WTC11 (cell line): ENCODE data around the gene CA5A. TPM values are rescaled to one million over a fixed set of nuclear protein-coding genes. Genes with fewer than 3 reads are reported as not detected.
"Not testable (repeated sequence)": the region's sequence is repeated elsewhere in the genome, so short reads cannot be mapped to it uniquely, and the experiment has no call there.

Experiments
- ATAC-seq: fragments of 200-7000 bp; cut with Tn5 transposase; 2 replicates; pipeline ENCODE4 v1.10.0; 2021; ENCODE audit warnings: mild to moderate bottlenecking, moderate library complexity
- CTCF ChIA-PET: fragments of 300-600 bp; sonication (Branson Sonifier 250); formaldehyde crosslinking; loops from one replicate; lab custom pipeline; 2021; ENCODE audit warnings: antibody characterized with exemption; lab: Charles Lee
- POLR2A ChIA-PET: fragments of 350-600 bp; sonication (Branson Sonifier 250); formaldehyde crosslinking; loops from one replicate; lab custom pipeline; 2021; ENCODE audit warnings: antibody characterized with exemption; lab: Charles Lee
- DNase-seq: peaks from one replicate; pipeline ENCODE4 v3.0.0; 2021; ENCODE audit warnings: low spot score
- H3K27ac Mint-ChIP-seq: 2 replicates; pipeline ENCODE4 v1.8.0; 2021; ENCODE audit warnings: mixed read lengths
- H3K27me3 Mint-ChIP-seq: 2 replicates; pipeline ENCODE4 v1.8.0; 2021; ENCODE audit warnings: low read depth, mild to moderate bottlenecking, moderate library complexity, mixed read lengths
- H3K36me3 Mint-ChIP-seq: 2 replicates; pipeline ENCODE4 v1.8.0; 2021; ENCODE audit warnings: mixed read lengths
- H3K4me1 Mint-ChIP-seq: 2 replicates; pipeline ENCODE4 v1.8.0; 2022; ENCODE audit warnings: mixed read lengths
- H3K4me3 Mint-ChIP-seq: 2 replicates; pipeline ENCODE4 v1.8.0; 2021; ENCODE audit warnings: mild to moderate bottlenecking, moderate library complexity, mixed read lengths
- H3K9me3 Mint-ChIP-seq: 2 replicates; pipeline ENCODE4 v1.8.0; 2021; ENCODE audit warnings: mixed read lengths
- ELF4 ChIP-seq: sonication (generic); formaldehyde crosslinking; IDR thresholded peaks from 2 replicates; pipeline ENCODE4 v1.8.1; 2022; ENCODE audit warnings: low read depth, mild to moderate bottlenecking, moderate library complexity, missing genetic modification reagents
- ESRRA ChIP-seq: sonication (generic); formaldehyde crosslinking; IDR thresholded peaks from 2 replicates; pipeline ENCODE4 v1.8.1; 2022; ENCODE audit warnings: mild to moderate bottlenecking, missing genetic modification reagents, borderline replicate concordance
- FOXP4 ChIP-seq: sonication (generic); formaldehyde crosslinking; IDR thresholded peaks from 2 replicates; pipeline ENCODE4 v1.8.0; 2022; ENCODE audit warnings: mild to moderate bottlenecking, missing genetic modification reagents
- GRHL2 ChIP-seq: fragments of 250-450 bp; sonication (Bioruptor Pico); IDR thresholded peaks from 2 replicates; pipeline ENCODE4 v1.8.0; 2022; ENCODE audit warnings: mild to moderate bottlenecking, moderate library complexity; ENCODE audit not compliant: insufficient replicate concordance, severe bottlenecking
- GTF2I ChIP-seq: fragments of 250-450 bp; sonication (Bioruptor Pico); conservative IDR thresholded peaks from 2 replicates; pipeline ENCODE4 v1.4.0; 2021; ENCODE audit warnings: mild to moderate bottlenecking
- IRF2 ChIP-seq: sonication (generic); formaldehyde crosslinking; IDR thresholded peaks from 2 replicates; pipeline ENCODE4 v1.8.0; 2022; ENCODE audit warnings: low read depth, missing genetic modification reagents, borderline replicate concordance
- JAZF1 ChIP-seq: fragments of 250-450 bp; sonication (Bioruptor Pico); IDR thresholded peaks from 2 replicates; pipeline ENCODE4 v1.9.0; 2021; ENCODE audit warnings: moderate library complexity, mild to moderate bottlenecking, inconsistent platforms
- NFE2L1 ChIP-seq: sonication (generic); formaldehyde crosslinking; IDR thresholded peaks from 2 replicates; pipeline ENCODE4 v1.8.1; 2023; ENCODE audit warnings: missing genetic modification reagents
- NR2C2 ChIP-seq: sonication (generic); formaldehyde crosslinking; IDR thresholded peaks from 2 replicates; pipeline ENCODE4 v1.8.0; 2022; ENCODE audit warnings: mild to moderate bottlenecking, missing genetic modification reagents
- NR3C1 ChIP-seq: sonication (generic); formaldehyde crosslinking; conservative IDR thresholded peaks from 2 replicates; pipeline ENCODE4 v1.8.1; 2023; ENCODE audit warnings: low read depth, mild to moderate bottlenecking, missing genetic modification reagents
- PRRX2 ChIP-seq: fragments of 250-450 bp; sonication (Bioruptor Pico); IDR thresholded peaks from 2 replicates; pipeline ENCODE4 v1.8.0; 2021; ENCODE audit warnings: mild to moderate bottlenecking
- STAT6 ChIP-seq: sonication (generic); formaldehyde crosslinking; conservative IDR thresholded peaks from 2 replicates; pipeline ENCODE4 v1.8.1; 2023; ENCODE audit warnings: mild to moderate bottlenecking, low read depth, missing genetic modification reagents, moderate library complexity
- total RNA-seq: library from RNA; stranded (reverse); gene quantifications from 3 replicates; pipeline ENCODE4 v1.2.3, GENCODE V29; 2021
- TF ChIP-seq, protein P1 (sequence below): sonication (generic); formaldehyde crosslinking; IDR thresholded peaks from 2 replicates; pipeline ENCODE4 v1.8.0; 2023; ENCODE audit warnings: mild to moderate bottlenecking, missing genetic modification reagents
- TF ChIP-seq, protein P2 (sequence below): fragments of 250-450 bp; sonication (Bioruptor Pico); IDR thresholded peaks from 2 replicates; pipeline ENCODE4 v1.9.0; 2021; ENCODE audit warnings: mild to moderate bottlenecking
- TF ChIP-seq, protein P3 (sequence below): sonication (generic); formaldehyde crosslinking; IDR thresholded peaks from 2 replicates; pipeline ENCODE4 v1.8.0; 2022; ENCODE audit warnings: mild to moderate bottlenecking, missing genetic modification reagents
- TF ChIP-seq, protein P4 (sequence below): sonication (generic); formaldehyde crosslinking; IDR thresholded peaks from 2 replicates; pipeline ENCODE4 v1.8.0; 2022; ENCODE audit warnings: mild to moderate bottlenecking, missing genetic modification reagents
- TF ChIP-seq, protein P5 (sequence below): fragments of 250-450 bp; sonication (Bioruptor Pico); IDR thresholded peaks from 2 replicates; pipeline ENCODE4 v2.1.2; 2022; ENCODE audit warnings: mild to moderate bottlenecking, moderate library complexity

The CA5A gene
- total RNA-seq, 1 experiment from 2014 or later: not detected

DNA sequence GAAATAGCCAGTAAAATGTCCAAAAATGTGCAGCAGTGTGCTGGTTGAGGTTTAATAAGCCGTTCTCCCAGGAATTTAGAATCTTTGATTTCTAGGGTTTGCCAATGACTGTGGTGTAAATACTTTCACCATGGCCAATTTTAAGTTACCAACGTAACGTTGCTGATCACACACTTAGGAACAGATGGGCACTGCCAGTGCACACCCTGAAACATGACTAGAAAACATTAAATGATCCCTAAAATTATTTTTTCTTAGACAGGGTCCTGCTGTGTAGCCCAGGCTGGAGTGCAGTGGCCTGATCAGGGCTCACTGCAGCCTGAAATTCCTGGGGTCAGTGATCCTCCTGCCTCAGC is 3.2 kb downstream of the CA5A start:
- Mint-ChIP-seq H3K27ac (no peak overlapping the region), H3K9me3 (no peaks in the 10 kb centered on the region), H3K4me3 (no peak overlapping the region), H3K4me1 (no peaks in the 10 kb centered on the region), H3K36me3 (no peaks in the 10 kb centered on the region), H3K27me3 (no peaks in the 10 kb centered on the region)
- ChIA-PET POLR2A (interaction anchor here (0.6 kb wide), 1 partner anchor 19 kb away, joined by 3 read pairs; no protein-coding TSS in a partner anchor), CTCF (no interaction called here)
- DNase-seq (no peak), ATAC-seq (no peak)
- TF ChIP-seq FOXP4 (CRISPR knock-in tag) (no peak), IRF2 (CRISPR knock-in tag) (no peak), NR2C2 (CRISPR knock-in tag) (no peak), ELF4 (CRISPR knock-in tag) (no peak)
- TF ChIP-seq, protein P1, sequence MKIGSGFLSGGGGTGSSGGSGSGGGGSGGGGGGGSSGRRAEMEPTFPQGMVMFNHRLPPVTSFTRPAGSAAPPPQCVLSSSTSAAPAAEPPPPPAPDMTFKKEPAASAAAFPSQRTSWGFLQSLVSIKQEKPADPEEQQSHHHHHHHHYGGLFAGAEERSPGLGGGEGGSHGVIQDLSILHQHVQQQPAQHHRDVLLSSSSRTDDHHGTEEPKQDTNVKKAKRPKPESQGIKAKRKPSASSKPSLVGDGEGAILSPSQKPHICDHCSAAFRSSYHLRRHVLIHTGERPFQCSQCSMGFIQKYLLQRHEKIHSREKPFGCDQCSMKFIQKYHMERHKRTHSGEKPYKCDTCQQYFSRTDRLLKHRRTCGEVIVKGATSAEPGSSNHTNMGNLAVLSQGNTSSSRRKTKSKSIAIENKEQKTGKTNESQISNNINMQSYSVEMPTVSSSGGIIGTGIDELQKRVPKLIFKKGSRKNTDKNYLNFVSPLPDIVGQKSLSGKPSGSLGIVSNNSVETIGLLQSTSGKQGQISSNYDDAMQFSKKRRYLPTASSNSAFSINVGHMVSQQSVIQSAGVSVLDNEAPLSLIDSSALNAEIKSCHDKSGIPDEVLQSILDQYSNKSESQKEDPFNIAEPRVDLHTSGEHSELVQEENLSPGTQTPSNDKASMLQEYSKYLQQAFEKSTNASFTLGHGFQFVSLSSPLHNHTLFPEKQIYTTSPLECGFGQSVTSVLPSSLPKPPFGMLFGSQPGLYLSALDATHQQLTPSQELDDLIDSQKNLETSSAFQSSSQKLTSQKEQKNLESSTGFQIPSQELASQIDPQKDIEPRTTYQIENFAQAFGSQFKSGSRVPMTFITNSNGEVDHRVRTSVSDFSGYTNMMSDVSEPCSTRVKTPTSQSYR (CRISPR knock-in tag): no peak
- TF ChIP-seq, protein P2, sequence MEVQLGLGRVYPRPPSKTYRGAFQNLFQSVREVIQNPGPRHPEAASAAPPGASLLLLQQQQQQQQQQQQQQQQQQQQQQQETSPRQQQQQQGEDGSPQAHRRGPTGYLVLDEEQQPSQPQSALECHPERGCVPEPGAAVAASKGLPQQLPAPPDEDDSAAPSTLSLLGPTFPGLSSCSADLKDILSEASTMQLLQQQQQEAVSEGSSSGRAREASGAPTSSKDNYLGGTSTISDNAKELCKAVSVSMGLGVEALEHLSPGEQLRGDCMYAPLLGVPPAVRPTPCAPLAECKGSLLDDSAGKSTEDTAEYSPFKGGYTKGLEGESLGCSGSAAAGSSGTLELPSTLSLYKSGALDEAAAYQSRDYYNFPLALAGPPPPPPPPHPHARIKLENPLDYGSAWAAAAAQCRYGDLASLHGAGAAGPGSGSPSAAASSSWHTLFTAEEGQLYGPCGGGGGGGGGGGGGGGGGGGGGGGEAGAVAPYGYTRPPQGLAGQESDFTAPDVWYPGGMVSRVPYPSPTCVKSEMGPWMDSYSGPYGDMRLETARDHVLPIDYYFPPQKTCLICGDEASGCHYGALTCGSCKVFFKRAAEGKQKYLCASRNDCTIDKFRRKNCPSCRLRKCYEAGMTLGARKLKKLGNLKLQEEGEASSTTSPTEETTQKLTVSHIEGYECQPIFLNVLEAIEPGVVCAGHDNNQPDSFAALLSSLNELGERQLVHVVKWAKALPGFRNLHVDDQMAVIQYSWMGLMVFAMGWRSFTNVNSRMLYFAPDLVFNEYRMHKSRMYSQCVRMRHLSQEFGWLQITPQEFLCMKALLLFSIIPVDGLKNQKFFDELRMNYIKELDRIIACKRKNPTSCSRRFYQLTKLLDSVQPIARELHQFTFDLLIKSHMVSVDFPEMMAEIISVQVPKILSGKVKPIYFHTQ (CRISPR knock-in tag): no peak

DNA sequence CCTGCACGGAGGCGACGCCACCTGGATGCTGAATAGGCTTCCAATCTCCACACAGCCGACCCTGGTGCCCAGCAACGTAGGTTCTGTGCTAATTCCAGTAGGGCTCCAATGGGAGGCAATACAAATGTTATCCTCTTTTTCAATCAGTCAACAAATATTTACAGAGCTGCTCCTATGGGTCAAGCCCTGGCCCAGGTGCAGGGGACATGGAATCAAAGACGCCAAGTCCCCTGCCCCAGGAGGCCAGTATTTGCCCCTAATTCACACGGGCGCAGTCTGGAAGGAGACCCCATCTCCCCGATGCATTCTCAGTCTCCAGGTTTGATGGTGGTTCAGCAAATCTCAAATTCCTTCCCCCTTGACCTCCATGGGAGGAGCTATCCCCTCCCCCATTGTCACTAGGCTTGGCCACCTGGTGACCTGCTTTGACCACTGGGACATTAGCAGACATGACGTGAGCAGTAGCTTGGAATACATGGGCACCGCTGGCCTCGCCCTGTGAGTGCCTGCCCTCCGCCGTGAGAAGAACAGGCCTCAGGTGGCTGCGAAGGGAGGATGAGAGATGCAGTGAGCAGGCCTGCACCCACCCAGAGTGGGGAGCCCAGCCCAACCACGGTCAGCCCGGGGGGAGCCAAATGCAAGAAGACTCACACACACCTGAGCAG is 3.7 kb downstream of the CA5A start:
- not testable (repeated sequence) for ATAC-seq

DNA sequence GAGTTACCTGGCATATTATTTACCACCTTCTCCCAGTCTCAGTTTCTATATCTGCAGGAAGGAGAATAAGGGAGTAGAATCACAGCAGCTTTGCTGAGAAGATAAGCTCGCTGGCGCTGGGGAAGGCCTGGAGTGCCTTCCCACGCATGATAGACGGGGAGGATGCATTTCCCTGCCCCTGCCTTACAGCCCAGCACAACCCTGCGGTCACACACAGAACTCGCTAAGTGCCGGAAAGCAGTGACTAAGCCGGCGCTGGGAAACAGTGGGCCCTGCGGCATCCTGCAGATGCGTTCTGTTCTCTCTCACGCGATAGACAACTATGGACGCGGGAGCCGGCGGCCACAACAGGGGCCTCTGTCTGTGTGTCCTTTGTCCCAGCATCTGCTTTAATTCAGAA is 4.8 kb downstream of the CA5A start:
- ChIA-PET POLR2A (no interaction called here), CTCF (no interaction called here)
- Mint-ChIP-seq H3K27me3 (no peaks in the 10 kb centered on the region; the same call in 1 of the 2 replicates), H3K27ac (no peak overlapping the region), H3K36me3 (no peaks in the 10 kb centered on the region), H3K9me3 (no peaks in the 10 kb centered on the region), H3K4me1 (peaks cover 3% of the 10 kb centered on the region), H3K4me3 (no peak overlapping the region)
- no peak for ATAC-seq
- no peak for DNase-seq
- TF ChIP-seq NFE2L1 (CRISPR knock-in tag) (no peak), JAZF1 (no peak), STAT6 (no peak), NR3C1 (no peak), ELF4 (CRISPR knock-in tag) (no peak), NR2C2 (CRISPR knock-in tag) (no peak), GRHL2 (CRISPR knock-in tag) (no peak), GTF2I (CRISPR knock-in tag) (no peak), PRRX2 (CRISPR knock-in tag) (no peak), ESRRA (no peak)
- TF ChIP-seq, protein P3, sequence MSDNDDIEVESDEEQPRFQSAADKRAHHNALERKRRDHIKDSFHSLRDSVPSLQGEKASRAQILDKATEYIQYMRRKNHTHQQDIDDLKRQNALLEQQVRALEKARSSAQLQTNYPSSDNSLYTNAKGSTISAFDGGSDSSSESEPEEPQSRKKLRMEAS (CRISPR knock-in tag): no peak
- TF ChIP-seq, protein P4, sequence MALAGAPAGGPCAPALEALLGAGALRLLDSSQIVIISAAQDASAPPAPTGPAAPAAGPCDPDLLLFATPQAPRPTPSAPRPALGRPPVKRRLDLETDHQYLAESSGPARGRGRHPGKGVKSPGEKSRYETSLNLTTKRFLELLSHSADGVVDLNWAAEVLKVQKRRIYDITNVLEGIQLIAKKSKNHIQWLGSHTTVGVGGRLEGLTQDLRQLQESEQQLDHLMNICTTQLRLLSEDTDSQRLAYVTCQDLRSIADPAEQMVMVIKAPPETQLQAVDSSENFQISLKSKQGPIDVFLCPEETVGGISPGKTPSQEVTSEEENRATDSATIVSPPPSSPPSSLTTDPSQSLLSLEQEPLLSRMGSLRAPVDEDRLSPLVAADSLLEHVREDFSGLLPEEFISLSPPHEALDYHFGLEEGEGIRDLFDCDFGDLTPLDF (CRISPR knock-in tag): no peak
- TF ChIP-seq, protein P5, sequence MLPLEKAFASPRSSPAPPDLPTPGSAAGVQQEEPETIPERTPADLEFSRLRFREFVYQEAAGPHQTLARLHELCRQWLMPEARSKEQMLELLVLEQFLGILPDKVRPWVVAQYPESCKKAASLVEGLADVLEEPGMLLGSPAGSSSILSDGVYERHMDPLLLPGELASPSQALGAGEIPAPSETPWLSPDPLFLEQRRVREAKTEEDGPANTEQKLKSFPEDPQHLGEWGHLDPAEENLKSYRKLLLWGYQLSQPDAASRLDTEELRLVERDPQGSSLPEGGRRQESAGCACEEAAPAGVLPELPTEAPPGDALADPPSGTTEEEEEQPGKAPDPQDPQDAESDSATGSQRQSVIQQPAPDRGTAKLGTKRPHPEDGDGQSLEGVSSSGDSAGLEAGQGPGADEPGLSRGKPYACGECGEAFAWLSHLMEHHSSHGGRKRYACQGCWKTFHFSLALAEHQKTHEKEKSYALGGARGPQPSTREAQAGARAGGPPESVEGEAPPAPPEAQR: no peak

More for the DNA sequence above, 3.7 kb downstream of the CA5A start:
- H3K4me1 Mint-ChIP-seq, H3K27ac Mint-ChIP-seq, H3K36me3 Mint-ChIP-seq, CTCF ChIA-PET, H3K4me3 Mint-ChIP-seq, H3K9me3 Mint-ChIP-seq, H3K27me3 Mint-ChIP-seq, DNase-seq: not testable (repeated sequence)
- POLR2A ChIA-PET: interaction anchor here (0.6 kb wide), 1 partner anchor 19 kb away, joined by 3 read pairs; no protein-coding TSS in a partner anchor
